Renal cortex interstitium (tissue), 11 donors: ENCODE measurements around the gene RTKN2. TPM values are rescaled to one million over a fixed set of nuclear protein-coding genes. Genes with fewer than 3 reads are reported as not detected.
"Not testable (repeated sequence)": the region's sequence is repeated elsewhere in the genome, so short reads cannot be mapped to it uniquely, and the experiment has no call there.

Source experiments
- DNase-seq, 11 donors: peaks; one replicate each; pipeline ENCODE4 v3.0.0-alpha.2; 2013; ENCODE audit warnings: low read depth in 9 of 11, low spot score in 4 of 11; ENCODE audit errors: extremely low read depth in 1 of 11
- polyA plus RNA-seq, 3 donors: library from polyadenylated mRNA; unstranded; fragments of 120-200 nt; gene quantifications; one replicate each; pipeline ENCODE4 v1.2.1, GENCODE V29; 2013; ENCODE audit not compliant: insufficient read length in 3 of 3

RTKN2 gene
- polyA plus RNA-seq, 3 donors = 11.2 to 13.9 (median 11.6) TPM

GRCh38 chr10:62266147-62266546, 2.5 kb downstream of the RTKN2 start:
- no peak for DNase-seq

DNA sequence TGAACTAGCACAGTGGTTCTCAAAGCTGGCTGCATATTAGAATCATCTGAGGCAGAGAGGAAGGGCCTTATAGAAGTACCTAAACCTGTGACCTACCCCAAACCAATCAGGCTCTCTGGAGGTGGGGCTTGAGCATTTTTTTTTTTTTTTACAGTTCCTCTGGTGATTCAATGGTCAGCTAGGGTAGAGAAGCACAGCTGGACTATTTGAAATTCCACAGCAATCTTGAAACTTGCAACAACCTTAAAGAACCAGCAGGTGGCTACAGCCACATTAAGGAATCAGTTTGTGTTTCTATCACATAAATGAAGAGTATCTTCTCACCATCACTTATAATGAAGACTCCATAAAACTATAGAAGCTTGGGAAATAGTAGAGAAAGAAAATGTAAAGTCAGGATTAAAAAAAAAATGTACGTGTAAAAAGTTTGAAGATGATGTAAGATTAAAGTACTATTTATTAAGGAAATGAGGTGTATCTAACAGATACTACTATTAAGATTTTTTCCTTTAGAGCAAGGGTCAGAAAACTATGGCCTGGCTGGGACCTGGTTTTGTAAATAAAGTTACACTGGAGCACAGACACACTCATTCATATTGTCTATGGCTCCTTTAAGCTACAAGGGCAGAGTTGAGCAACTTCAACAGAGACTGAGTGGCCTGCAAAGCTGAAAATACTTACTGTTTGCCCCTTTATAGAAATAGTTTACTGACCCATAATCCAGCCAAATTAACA, 3.8 kb downstream of the RTKN2 start:
- DNase-seq = peak in 7 of 11 donors; percentile 45 to 68 (median 57)

- DNase-seq = no peak
These were observed 4.5 kb downstream of the RTKN2 start for GRCh38 chr10:62264126-62264525.

DNA sequence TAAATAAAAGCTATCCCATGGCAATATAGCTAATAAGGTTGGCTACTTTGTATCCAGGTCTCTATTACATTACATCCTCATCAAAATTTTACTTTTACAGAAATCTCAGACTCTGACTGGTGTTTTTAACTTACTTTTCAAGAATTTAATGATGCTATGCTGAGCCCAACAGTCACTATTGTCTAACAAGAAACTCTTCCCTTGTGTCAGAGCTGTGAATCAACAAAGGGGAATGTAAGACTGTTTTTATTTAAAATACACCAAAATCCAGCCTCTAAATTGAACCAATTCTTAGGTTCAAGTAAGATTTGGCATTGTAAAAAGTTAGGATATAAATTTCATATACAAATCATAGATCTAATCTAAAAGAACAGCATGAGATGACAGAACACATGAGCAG, 7.0 kb downstream of the RTKN2 start:
- no peak for DNase-seq

DNA sequence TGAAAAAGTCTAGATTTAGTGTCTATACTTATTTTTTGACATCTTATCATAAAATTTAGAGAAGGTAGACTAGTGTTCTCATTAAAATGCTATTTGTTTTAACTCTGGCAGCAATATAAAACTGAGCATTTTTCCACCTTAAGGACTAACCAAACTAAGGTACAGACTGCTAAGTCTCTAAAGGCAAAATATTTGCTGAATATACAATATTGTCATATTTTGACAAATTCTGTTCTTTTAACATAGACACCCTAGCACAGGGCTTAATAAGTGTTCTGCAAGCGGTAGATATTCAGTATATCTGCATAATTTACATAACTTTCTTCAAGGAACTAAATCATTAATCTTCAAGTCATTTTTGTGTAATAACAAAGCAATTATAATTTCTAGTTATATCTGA, 8.6 kb downstream of the RTKN2 start:
- DNase-seq = no peak

DNA sequence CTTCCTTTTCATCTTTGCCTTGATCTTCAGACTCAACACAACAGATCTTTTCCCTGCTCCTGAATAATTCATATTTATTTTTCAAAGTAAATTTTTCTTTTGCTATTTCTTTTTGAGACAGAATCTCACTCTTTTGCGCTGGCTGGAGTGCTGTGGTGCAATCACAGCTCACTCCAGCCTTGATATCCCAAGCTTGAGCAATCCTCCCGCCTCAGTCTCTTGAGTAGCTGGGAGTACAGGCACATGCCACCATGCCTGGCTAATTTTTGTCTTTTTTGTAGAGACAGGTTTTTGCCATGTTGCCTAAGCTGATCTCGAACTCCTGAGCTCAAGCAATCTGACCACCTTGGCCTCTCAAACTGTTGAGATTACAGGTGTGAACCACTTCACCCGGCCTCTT, 9.2 kb downstream of the RTKN2 start:
- no peak for DNase-seq

- no peak for DNase-seq
These were observed 9.7 kb downstream of the RTKN2 start for GRCh38 chr10:62258926-62259325.

DNA sequence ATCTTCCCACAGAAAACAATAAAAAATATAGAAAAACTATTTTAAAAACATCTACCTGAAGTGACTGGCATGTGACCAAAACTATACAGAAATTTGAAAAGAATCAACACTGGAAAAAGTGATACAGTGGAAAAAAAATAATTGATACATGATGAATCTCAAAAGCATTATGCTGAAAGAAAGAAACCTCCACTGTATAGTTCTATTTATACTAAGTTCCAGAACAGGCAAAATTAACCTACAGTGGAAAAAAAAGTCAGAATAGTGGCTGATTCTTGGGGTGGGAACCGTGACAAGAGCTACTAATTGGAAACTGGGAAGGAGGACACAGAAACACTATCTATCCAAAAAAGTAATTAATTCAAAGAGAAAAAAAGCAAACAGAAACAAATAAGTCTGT, 14.9 kb downstream of the RTKN2 start:
- no peak for DNase-seq

DNA sequence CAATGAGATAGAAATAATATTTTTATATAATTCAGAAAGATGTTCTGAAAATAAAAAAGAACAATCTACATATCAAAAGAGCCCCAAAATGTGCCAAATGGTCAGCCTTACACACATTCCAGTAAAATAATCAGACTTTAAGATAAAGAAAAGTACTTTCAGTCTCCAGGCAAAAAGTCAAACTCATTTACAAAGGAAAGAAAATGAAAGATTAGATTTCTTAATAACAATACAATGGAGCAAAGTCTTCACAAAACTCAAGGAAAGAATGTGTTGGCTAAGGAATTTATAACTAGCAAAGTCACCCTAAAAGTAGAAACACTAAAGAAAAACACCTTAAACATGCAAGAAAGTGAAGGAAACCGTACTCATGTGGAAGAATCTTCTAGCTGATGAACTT, 16.6 kb downstream of the RTKN2 start:
- no peak for DNase-seq

DNA sequence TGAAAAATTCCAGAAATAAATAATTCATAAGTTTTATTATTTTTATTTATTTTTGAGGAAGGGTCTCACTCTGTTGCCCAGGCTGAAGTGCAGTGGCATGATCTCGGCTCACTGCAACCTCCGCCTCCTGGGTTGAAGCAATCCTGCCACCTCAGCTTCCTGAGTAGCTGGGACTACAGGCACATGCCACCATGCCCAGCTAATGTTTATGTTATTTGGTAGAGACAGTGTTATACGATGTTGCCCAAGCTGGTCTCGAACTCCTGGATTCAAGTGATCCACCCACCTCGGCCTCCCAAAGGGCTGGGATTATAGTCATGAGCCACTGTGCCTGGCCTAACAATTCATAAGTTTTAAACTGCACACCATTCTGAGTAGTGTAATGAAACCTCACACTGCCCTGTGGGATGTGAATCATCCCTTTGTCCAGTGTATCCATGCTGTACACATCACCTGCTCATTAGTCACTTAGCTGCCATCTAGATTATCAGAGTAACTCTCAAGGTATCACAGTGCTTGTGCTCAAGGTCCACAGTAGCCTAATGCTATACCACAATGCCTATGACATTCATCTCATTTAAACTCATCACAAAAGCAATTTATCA, 17.9 kb downstream of the RTKN2 start:
- DNase-seq = no peak

DNA sequence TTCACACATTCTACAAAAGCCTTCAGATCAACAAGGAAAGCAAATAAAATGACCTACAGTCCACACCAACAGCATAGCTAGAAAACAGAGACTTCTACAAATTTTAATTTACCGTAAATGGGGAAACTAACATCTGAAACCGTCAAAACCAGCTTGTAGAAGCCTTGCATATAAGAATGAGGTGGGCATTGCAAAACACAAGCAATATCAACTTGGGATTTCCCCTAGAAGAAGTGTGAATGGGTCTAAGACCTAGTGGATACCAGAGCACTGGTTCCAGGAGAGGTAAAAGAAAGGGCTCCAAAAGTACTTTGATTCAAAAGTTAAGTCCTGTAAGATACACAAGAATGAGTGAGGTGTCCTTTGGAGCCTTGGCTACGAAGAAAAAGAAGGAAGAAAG, 18.7 kb downstream of the RTKN2 start:
- no peak for DNase-seq

DNA sequence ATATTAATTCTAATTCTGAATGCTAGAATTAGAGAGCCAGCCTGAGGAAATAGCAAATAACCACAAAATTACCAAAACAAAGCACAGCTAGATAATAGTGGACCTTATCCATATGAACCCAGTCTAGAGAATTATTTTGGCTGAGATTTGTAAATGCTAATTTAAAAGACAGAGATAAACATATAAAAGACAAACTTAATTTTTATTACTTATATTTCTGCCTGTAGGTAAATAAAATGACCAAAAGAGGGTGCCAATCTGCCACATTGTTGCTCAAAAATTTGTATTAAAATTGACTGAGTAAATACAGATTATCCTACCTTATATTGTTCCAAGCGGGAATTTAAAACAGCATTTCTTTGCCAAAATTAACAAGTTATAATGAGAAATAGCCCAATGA, 20.2 kb downstream of the RTKN2 start:
- no peak for DNase-seq

GRCh38 chr10:62244785-62245467, 23.7 kb downstream of the RTKN2 start:
- DNase-seq = peak in 9 of 11 donors; percentile 51 to 72 (median 55)

DNA sequence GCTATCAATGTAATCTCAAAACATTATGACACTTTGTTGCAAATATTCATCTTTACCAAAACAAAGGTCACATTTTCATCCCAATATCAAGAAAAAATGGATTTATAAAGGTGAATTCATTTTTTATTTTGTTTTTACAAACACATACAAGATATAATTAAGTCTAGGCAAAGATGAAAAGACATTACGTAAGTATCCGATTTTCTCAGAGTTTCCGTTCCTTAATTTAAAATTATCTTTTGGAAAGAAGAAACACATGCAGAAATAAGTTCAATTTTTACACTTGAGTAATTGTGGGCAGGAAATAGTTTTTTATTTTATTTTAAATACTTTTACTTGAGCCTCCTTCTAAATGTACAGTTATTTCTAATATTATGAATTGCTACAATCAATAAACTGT, 24.6 kb downstream of the RTKN2 start:
- no peak for DNase-seq

DNA sequence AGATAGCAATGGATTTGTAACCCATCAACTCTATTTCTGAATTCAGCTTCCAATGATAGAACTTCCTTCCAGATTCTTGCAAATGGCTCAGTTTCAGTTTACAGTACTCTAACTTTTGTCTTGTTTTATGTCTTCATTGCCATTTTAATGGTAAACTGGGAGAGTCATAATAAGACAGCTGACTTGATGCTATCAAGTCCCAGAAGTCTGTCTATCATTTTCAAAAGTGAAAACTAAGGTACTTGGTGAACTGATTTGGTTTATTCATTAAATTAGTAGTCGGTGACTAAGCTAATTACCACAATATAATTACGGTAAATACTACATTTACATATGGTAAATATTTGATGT, 25.0 kb downstream of the RTKN2 start:
- DNase-seq = no peak

- peak in 3 of 11 donors; percentile 21 to 50 (median 49) for DNase-seq
These were observed 25.5 kb downstream of the RTKN2 start for GRCh38 chr10:62242965-62243646.

DNA sequence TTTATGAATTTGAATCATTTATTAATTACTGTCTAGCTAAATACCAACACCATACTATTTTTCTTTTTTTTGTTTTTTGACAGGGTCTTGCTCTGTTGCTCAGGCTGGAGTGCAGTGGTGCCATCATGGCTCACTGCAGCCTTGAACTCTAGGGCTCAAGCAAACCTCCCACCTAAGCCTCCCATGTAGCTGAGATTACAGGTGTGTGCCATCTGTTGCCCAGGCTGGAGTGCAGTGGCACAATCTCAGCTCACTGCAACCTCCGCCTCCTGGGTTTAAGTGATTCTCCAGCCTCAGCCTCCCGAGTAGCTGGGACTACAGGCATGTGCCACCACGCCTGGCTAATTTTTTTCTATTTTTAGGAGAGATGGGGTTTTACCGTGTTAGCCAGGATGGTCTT, 27.1 kb downstream of the RTKN2 start:
- not testable (repeated sequence) for DNase-seq

GRCh38 chr10:62239994-62240393, 28.6 kb downstream of the RTKN2 start:
- no peak for DNase-seq

GRCh38 chr10:62238880-62239279, 29.8 kb downstream of the RTKN2 start:
- no peak for DNase-seq

DNA sequence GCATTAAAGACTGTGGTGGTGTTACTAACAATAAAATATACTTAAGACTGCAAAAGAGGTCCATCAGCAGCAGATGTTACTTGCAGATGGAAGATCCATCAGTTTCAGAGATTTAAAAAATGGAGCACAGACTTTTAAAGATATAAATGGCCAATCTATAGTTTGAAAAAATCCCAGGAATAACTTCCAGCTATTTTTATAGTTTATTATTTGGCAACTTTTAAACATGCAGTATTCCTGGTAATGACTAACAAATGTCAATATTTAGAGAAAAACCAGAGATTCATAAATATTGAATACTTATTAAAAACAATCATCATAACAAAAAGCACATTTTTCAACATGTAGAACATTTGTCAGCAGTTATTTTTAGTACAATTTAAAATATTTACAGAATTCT, 30.7 kb downstream of the RTKN2 start:
- DNase-seq = no peak
